ENCODE data around the gene ENTR1.

ENTR1 gene

GRCh38 chr9:136419092-136419420 lies 8.6 kb upstream of the ENTR1 start:
- TF ChIP-seq CTCF (IDR thresholded peaks at IDR 0.05; ENCODE audit: low read depth, low read length, missing control alignments), result no peak
- no peak overlapping the region for H3K4me3 ChIP-seq (ENCODE audit: low read depth, low read length)
- no peak for DNase-seq (ENCODE audit: low read depth)

- no peak for DNase-seq (ENCODE audit: low read depth)
- no peak overlapping the region for H3K4me3 ChIP-seq (ENCODE audit: low read depth, low read length)
- TF ChIP-seq CTCF (IDR thresholded peaks at IDR 0.05; ENCODE audit: low read depth, low read length, missing control alignments), result no peak
Measured at GRCh38 chr9:136418182-136419091, 8.0 kb upstream of the ENTR1 start.

DNA sequence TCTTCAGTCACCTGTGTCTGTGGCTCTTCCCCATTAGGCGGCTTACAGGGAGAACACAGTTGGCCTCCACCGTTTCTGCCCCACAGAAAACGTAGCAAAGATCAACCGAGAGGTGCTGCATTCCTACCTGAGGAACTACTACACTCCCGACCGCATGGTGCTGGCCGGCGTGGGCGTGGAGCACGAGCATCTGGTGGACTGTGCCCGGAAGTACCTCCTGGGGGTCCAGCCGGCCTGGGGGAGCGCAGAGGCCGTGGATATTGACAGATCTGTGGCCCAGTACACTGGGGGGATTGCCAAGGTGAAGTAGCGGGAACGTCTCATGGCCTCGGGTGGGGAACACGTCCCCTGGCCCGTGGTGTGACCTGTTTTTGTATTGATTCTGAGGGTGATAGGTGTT lies 6.5 kb upstream of the ENTR1 start:
- TF ChIP-seq CTCF (IDR thresholded peaks at IDR 0.05; ENCODE audit: low read depth, low read length, missing control alignments), result no peak
- DNase-seq (ENCODE audit: low read depth), result no peak
- H3K4me3 ChIP-seq (ENCODE audit: low read depth, low read length), result no peak overlapping the region

DNA sequence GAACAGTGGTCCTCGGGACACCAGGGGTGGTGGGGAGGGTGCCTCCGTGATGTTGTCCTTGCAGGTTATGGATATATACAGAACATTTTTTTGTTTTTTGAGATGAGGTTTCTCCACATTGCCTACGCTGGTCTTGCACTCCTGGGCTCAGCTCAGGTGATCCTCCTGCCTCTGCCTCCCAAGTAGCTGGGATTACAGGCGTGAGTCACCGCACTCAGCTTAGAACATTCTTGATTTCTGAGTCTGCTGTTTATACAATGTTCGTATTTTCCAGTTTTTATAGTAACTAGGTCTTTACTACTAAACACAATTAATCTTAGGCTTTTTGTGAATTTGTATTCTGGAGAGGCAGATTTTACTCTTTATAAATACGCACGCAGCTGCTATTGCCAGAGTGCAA lies 6.0 kb upstream of the ENTR1 start:
- TF ChIP-seq CTCF (IDR thresholded peaks at IDR 0.05; ENCODE audit: low read depth, low read length, missing control alignments), result no peak
- DNase-seq (ENCODE audit: low read depth), result no peak
- no peak overlapping the region for H3K4me3 ChIP-seq (ENCODE audit: low read depth, low read length)

DNA sequence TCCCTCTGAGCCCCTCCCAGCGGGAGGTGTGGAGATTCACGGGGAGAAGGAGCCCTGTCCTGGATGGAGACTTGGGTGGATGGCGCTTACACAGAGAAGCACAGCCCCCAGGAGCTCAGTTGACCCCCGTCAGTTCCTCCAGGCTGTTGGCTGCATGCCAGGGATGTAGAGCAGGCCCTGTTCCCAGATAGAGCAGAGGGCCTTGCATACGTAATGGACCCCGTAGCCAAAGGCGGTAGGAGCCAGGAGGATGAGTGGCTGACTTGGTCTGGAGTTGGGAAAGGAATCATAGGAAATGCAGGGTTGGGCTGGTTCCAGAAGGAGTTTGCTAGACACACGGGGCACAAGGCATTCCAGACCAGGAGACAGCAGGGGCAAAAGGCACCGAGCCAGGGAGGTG lies 2.5 kb upstream of the ENTR1 start:
- no peak overlapping the region for H3K4me3 ChIP-seq (ENCODE audit: low read depth, low read length)

GRCh38 chr9:136411378-136411777 lies 964 bp upstream of the ENTR1 start:
- no peak for DNase-seq (ENCODE audit: low read depth)
- TF ChIP-seq CTCF (IDR thresholded peaks at IDR 0.05; ENCODE audit: low read depth, low read length, missing control alignments), result no peak
- peak overlapping the region; percentile 100 for H3K4me3 ChIP-seq (ENCODE audit: low read depth, low read length)

More for the DNA sequence above, 2.5 kb upstream of the ENTR1 start:
- TF ChIP-seq CTCF (IDR thresholded peaks at IDR 0.05; ENCODE audit: low read depth, low read length, missing control alignments), result no peak
- no peak for DNase-seq (ENCODE audit: low read depth)

Measured in GM12864 (cell line).